Measurements from ENCODE around the gene LRRC8D.

GRCh38 chr1:89837510-89837909 is 16.7 kb downstream of the LRRC8D start:
- no peak for TF ChIP-seq CTCF (IDR thresholded peaks at IDR 0.05)
- no peak for TF ChIP-seq POLR2A (IDR thresholded peaks at IDR 0.05)
- no peak for TF ChIP-seq EP300 (IDR thresholded peaks at IDR 0.05)

Measured in ovary (tissue), 3 donors.